ENCODE results near the gene PML.

GRCh38 chr15:73956743-73957135, 37.8 kb upstream of the PML start:
- no peak for TF ChIP-seq EZH2 (IDR thresholded peaks at IDR 0.05; ENCODE audit: borderline replicate concordance, low read length)
- no peak for TF ChIP-seq CTCF (IDR thresholded peaks at IDR 0.05; ENCODE audit: low read length)

Data from OCI-LY1 (cell line).